Lung microvascular endothelial cell (primary cell): ENCODE measurements around the gene SLC44A4. TPM values are rescaled to one million over a fixed set of nuclear protein-coding genes. Genes with fewer than 3 reads are reported as not detected.
"Not testable (repeated sequence)": the region's sequence is repeated elsewhere in the genome, so short reads cannot be mapped to it uniquely, and the experiment has no call there.

ENCODE experiments used
- DNase-seq, 2 donors: peaks; one replicate each; pipeline versions ENCODE4 v3.0.0 to v3.0.0-alpha.2; 2010; ENCODE audit warnings: low read depth in 2 of 2
- total RNA-seq: library from RNA; depleted of rRNA; stranded (reverse); fragments of >200 nt; gene quantifications from 2 replicates; pipeline ENCODE4 v1.2.1, GENCODE V29; 2014

The SLC44A4 gene
- total RNA-seq: not detected in 2 replicates

DNA sequence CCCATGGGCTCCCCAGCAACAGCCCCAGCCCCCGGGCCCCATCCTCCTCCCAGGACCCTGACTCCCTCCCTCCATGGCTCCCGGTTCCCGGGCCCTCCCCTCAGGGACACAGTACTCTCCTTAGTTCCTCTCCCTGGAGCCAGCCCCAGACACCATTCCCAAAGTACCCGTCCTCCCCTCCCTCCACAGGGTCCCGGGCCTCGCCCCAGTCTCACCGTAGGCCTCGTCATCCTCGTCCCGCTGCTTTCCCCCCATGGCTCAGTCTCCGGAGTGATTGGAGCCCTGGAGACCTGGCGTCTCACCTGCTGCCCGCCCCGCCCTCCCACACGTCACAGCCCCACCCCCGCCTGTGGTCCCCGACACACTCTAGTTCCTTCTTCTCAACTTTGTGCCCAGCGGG lies at the start of gene SLC44A4:
SLC44A4 (minus strand) TSS at position 272 of the 400 bp plus-strand sequence; CDS start at position 255, 17 bp downstream.
- no peak for DNase-seq

DNA sequence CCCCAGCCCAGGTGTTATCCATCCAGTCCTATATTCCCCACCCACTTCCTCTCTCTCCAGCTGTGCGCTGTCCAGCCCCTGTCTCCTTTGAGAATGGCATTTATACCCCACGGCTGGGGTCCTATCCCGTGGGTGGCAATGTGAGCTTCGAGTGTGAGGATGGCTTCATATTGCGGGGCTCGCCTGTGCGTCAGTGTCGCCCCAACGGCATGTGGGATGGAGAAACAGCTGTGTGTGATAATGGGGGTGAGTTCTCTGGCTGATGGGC lies 49.8 kb upstream of the SLC44A4 start:
- no peak for DNase-seq

DNA sequence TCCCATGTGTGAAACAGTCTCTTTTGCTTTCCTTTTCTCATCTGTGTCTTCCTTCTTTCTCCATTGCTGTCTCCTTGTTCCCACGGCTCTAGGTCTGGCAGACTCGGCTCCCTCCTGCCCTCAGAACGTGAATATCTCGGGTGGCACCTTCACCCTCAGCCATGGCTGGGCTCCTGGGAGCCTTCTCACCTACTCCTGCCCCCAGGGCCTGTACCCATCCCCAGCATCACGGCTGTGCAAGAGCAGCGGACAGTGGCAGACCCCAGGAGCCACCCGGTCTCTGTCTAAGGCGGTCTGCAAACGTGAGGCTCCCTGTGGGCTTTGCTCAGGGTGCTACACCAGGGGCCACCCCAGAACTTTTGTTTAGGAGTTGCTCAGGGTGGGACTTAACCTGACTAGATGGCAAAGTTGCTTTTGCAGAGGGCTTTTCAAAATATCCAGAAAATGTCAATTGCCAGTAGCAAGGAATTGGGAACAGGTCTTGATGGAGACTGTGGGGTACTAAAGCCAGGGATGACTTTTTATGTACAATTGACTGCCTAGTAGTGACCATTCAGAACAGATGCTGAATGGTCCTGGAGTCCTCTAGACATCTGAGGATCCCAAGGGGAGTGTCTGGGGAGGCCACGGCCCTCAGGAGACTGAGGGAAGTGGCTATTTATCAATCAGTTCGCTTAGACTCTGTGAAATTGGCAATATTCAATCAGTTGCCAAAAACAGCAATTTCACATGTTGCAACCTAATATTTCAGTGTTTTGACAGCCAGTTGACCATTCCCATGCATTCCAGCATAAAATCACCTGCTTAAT lies 49.3 kb upstream of the SLC44A4 start:
- no peak for DNase-seq

GRCh38 chr6:31927242-31927862 lies 48.6 kb upstream of the SLC44A4 start, which contains the start of gene C2:
Gene C2 (plus strand): TSS chr6:31927717. CDS start chr6:31927753, 36 bp downstream.
- DNase-seq: no peak

DNA sequence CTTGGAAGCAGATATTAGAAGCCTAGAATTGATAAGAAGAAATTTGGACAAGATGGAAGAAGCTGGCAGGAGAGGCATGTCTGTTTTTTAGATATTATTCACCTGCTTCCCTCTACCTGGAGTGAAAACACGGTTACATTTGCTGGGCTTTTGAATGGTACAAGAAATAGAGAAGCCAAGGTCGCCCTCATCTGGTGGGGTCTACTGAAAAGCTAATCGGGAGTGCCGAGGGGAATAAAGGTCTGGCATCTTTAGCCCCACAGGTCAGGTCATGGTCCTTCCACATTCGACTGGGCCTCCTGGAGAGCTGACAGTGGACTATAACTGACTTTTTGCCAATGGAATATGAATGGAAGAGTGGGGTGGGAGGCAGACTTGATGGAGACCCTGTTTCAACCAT lies 44.1 kb upstream of the SLC44A4 start:
- DNase-seq: peak in 1 of 2 donors; percentile 14

GRCh38 chr6:31920811-31921210 lies 42.0 kb upstream of the SLC44A4 start:
- DNase-seq: no peak

GRCh38 chr6:31919624-31920303 lies 41.0 kb upstream of the SLC44A4 start:
- DNase-seq: no peak

GRCh38 chr6:31918069-31918720 lies 39.4 kb upstream of the SLC44A4 start:
- no peak for DNase-seq

DNA sequence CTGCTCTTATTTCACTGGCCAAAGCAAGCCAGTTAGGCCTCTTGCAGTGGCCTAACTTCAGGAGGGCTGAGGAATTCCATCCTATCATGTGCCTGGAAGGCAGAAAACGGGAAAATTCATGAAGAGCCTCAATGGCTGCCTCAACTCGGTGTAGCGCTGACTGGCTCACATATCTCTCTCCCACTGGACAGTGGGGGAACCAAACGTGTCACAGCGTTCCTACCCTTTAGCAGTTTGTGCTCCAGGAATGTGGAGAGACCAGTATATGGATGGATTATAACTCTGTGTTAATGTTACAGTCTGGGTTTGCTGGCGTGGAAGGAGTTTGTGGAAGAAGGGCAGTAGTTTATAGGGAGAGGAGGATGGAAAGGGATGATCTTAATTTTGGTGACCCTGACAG lies 37.0 kb upstream of the SLC44A4 start:
- DNase-seq: no peak

DNA sequence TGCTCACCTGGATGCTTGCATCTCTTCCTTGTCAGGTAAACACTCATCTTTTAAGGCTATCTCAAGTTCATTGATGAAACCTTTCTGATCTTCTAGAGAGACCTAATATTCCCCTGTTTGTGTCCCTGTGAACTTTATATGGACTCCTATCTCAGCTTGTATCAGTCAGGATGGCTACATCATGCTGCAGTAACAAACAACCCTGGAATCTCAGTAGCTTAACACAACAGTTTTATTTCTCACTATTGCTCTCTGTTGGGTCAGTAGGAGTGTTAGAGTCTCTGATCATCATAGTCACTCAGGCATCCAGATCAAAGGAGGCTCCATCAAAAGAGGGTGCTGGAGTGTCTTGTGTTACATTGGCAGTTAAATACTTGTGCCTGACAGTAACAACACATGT lies 36.6 kb upstream of the SLC44A4 start:
- DNase-seq: no peak

- DNase-seq: no peak
Measured at GRCh38 chr6:31911826-31912585, 33.2 kb upstream of the SLC44A4 start.

DNA sequence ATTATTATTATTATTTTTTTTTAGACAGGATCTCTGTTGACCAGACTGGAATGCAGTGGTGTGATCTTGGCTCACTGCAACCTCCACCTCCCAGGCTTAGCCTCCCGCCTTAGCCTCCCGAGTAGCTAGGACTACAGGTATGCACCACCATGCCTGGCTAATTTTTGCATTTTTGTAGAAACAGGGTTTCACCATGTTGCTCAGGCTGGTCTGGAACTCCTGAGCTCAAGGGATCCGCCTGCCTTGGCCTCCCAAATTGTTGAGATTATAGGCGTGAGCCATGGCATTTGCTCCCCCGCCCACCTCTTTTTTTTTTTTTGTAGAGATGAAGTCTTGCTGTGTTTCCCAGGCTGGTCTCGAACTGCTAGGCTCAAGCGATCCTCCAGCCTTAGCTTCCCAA lies 30.5 kb upstream of the SLC44A4 start:
- DNase-seq: not testable (repeated sequence)

DNA sequence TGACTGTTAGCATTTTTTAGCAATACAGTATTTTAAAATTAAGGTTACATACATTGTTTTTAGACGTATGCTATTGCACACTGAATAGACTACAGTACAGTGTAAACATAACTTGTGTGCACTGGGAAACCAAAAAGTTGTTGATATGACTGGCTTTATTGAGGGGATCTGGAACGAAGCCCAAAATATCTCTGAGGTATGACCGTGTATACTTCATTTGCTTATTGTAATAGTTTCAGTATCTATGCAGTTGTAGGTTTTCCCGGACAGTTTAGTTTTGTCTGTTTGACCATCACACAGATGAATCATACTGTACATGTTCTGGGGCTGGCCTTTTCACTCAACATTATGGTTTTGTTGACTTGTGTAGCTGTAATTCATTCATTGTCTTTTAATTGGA lies 30.0 kb upstream of the SLC44A4 start:
- peak; percentile 21 to 36 for DNase-seq

GRCh38 chr6:31908255-31908654 lies 29.5 kb upstream of the SLC44A4 start:
- DNase-seq: not testable (repeated sequence)

DNA sequence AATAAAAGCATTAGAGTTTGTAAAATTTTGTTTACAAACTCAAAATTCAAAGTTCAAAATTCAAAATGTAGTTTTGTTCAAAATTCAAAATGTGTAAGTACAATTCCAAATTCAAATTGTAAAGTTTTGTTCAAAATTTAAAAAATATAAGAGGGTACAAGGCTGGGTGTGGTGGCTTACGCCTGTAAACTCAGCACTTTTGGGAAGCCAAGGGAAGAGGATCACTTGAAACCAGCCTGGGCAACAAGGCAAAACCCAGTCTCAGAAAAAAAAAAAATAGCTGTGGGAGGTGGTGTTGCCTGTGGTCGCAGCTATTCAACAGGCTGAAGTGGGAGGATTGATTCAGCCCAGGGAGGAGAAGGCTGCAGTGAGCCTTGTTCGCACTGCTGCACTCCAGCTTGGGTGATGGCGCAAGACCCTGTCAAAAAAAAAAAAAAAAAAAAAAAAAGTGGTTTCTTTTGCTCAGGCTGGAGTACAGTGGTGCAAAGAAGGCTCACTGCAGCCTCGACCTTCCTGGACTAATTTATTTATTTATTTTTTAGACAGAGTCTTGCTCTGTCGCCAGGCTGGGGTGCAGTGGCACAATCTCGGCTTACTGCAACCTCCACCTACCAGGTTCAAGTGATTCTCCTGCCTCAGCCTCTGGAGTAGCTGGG lies 28.5 kb upstream of the SLC44A4 start:
- DNase-seq: no peak

DNA sequence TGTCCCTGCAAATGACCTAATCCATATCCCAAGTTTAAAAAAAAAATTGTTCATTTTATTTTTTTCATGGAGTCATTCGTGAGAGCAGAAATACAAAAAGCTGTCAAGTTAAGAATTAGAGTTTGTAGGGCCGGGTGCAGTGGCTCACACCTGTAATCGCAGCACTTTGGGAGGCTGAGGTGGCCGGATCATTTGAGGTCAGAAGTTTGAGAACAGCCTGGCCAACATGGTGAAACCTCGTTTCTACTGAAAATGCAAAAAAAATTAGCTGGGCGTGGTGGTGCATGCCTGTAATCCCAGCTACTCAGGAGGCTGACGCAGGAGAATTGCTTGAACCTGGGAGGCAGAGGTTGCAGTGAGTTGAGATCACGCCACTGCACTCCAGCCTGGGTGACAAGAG lies 27.9 kb upstream of the SLC44A4 start:
- not testable (repeated sequence) for DNase-seq

DNA sequence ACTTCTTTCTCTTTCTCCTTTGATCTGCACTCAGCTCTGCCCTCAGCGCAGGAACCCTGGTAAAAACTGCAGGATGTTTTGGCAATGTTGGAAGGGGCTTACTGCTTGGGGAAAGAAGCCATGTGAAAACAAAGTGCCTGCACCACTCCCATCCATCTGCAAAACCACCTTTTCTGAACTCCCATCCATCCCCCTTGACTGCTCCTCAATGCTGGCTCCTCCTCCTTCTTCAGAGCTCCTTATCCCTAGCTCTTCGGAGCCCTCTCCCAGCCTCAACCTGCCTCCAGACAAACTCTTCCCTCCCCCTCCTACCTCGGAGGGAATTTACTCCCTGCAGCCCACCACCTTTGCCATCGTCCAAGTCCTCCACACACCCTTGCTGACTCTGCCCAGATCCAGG lies 27.3 kb upstream of the SLC44A4 start:
- DNase-seq: no peak

- DNase-seq: no peak
Measured at GRCh38 chr6:31905041-31905440, 26.2 kb upstream of the SLC44A4 start.

DNA sequence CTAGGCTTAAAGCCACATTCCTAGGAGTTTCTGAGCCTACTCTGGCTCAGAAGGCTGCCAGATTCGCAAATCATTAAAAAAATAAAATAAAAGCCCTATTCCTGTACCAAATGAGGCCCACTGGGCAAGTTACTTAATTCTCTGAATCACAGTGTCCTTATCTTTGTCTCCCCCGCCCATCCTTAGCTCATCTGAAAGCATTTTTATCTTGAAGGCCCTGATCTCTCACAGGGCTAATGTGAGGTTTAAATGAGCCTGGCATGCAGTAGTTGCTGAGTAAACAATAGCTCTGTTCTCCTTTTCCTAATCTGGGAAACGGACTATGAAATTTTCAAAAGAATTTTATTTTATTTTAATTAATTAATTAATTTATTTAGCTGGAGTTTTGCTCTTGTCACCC lies 25.2 kb upstream of the SLC44A4 start:
- no peak for DNase-seq

DNA sequence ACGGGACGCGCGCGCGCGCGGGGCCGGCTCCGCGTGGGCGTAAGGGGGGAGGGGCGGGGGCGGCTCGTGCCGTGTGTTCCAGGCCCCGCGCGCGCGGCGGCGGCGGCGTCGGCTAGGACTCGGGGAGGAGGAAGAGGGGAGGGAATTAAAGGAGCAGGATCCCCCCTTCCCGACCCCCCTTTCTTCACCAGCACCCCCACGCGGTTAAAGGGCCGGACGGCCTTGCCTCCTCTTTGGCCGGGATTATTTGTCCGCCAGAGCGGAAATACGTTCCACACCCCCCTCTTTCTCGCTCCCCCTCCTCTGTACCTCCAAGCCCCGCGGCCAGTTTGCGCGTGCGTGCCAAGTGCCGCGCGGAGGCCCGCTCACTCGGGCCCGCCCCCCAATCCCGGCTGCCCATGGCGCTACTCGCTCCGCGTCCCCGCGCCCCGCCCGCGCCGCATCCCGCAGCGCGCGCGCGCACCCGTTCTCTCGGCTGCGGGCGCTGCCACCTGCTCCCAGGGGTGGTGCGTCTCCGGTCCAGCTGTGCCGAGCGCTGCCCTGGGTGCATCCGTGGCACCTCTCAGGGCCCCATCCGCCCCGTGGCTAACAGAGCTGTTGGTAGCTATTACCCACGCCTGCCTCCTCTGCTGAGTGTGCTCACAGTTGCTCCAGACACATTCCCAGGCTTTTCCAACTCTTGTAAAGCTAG lies 23.3 kb upstream of the SLC44A4 start, which contains the start of gene ZBTB12:
ZBTB12 (minus strand) TSS at position 134 of the 691 bp plus-strand sequence. CDS start 781 bp downstream, outside the sequence.
- DNase-seq: peak; percentile 91 to 94
